GM19468 (cell line): ENCODE results near the gene KLK14.

Experiments
- ATAC-seq: cut with Tn5 transposase; IDR thresholded peaks from one replicate; pipeline ENCODE4 v1.9.1; 2021; ENCODE audit warnings: mild to moderate bottlenecking, moderate library complexity, moderate number of reproducible peaks; ENCODE audit not compliant: unreplicated experiment; ENCODE audit errors: extremely low read depth

Gene KLK14

GRCh38 chr19:51108805-51109146, 26.1 kb upstream of the KLK14 start:
- ATAC-seq, result no peak

- peak; percentile 90 for ATAC-seq
These were observed 25.5 kb upstream of the KLK14 start, which contains the start of gene CTU1 for GRCh38 chr19:51108066-51108804. TSS of gene CTU1 (minus strand) at chr19:51108409. CDS start at chr19:51104569, 3,840 bp downstream.

- ATAC-seq, result no peak
These were observed 24.8 kb upstream of the KLK14 start for GRCh38 chr19:51107406-51108065.

- ATAC-seq, result no peak
These were observed 21.2 kb upstream of the KLK14 start for GRCh38 chr19:51103926-51104341.

- no peak for ATAC-seq
These were observed 20.3 kb upstream of the KLK14 start for GRCh38 chr19:51102991-51103390.

- no peak for ATAC-seq
These were observed 18.6 kb upstream of the KLK14 start for GRCh38 chr19:51101171-51101865.

GRCh38 chr19:51100601-51101000, 17.9 kb upstream of the KLK14 start:
- ATAC-seq, result no peak

GRCh38 chr19:51099047-51099382, 16.3 kb upstream of the KLK14 start:
- ATAC-seq, result no peak

GRCh38 chr19:51098365-51099046, 15.8 kb upstream of the KLK14 start:
- no peak for ATAC-seq

GRCh38 chr19:51097796-51098195, 15.1 kb upstream of the KLK14 start:
- ATAC-seq, result no peak

GRCh38 chr19:51097166-51097738, 14.6 kb upstream of the KLK14 start:
- no peak for ATAC-seq

GRCh38 chr19:51096473-51097165, 13.9 kb upstream of the KLK14 start:
- no peak for ATAC-seq

GRCh38 chr19:51094696-51095279, 12.1 kb upstream of the KLK14 start:
- ATAC-seq, result no peak

GRCh38 chr19:51093510-51094345, 11.0 kb upstream of the KLK14 start:
- no peak for ATAC-seq

GRCh38 chr19:51093101-51093500, 10.4 kb upstream of the KLK14 start:
- no peak for ATAC-seq

GRCh38 chr19:51091895-51092873, 9.5 kb upstream of the KLK14 start:
- ATAC-seq, result no peak

- no peak for ATAC-seq
These were observed 8.4 kb upstream of the KLK14 start for GRCh38 chr19:51091126-51091525.

GRCh38 chr19:51090471-51090870, 7.8 kb upstream of the KLK14 start:
- ATAC-seq, result no peak
